ENCODE measurements around the gene SPEN.

- TF ChIP-seq EZH2 (IDR thresholded peaks at IDR 0.05) (no peak), POLR2AphosphoS5 (IDR thresholded peaks at IDR 0.05; ENCODE audit: borderline replicate concordance, low read depth, low read length) (no peak), FOXP2 (optimal IDR thresholded peaks at IDR 0.05; ENCODE audit: control extremely low read depth, extremely low read length, insufficient read depth) (no peak)
Observed at GRCh38 chr1:15858069-15858670, 10.7 kb downstream of the SPEN start.
